Measurements from ENCODE around the gene PLAAT2.

PLAAT2 gene

GRCh38 chr11:63563201-63564055 is at the start of gene PLAAT2:
TSS of gene PLAAT2 (minus strand) at chr11:63563379. CDS start at chr11:63563324, 55 bp downstream.
- POLR2A ChIA-PET, result no interaction called here
- DNase-seq (ENCODE audit: low read depth, low spot score), result no peak
- CTCF ChIA-PET, result interaction anchor here (1.5 kb wide), 1 partner anchor 10 kb away, joined by 3 read pairs; no protein-coding TSS in a partner anchor
- TF ChIP-seq CTCF (IDR thresholded peaks at IDR 0.05; ENCODE audit: insufficient read depth, low read length, missing control alignments), result no peak
- H3K4me3 ChIP-seq (ENCODE audit: low read depth, low read length), result no peak within 1 kb of the TSS

DNA sequence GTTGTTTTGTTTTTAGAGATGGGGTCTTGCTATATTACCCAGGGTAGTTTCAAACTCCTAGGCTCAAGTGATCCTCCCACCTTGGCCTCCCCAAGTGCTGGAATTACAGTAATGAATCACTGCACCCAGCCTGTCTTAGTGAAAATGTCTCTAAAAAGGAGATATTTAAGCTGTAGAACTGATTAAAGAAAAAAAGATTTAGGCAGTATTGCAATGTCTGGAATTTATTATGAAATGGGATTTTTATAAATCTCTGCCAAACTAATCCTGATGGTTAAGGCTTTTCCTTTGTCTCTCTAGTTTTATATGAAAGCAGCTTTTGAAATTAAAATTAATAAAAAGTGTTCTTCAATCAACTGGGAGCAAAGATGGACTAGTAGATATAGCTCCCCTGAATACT is 49.0 kb upstream of the PLAAT2 start:
- POLR2A ChIA-PET, result no interaction called here
- H3K4me3 ChIP-seq (ENCODE audit: low read depth, low read length), result no peak overlapping the region

GRCh38 chr11:63611395-63611747 is 48.2 kb upstream of the PLAAT2 start:
- no peak overlapping the region for H3K4me3 ChIP-seq (ENCODE audit: low read depth, low read length)
- CTCF ChIA-PET, result no interaction called here
- no peak for TF ChIP-seq CTCF (IDR thresholded peaks at IDR 0.05; ENCODE audit: insufficient read depth, low read length, missing control alignments)
- POLR2A ChIA-PET, result no interaction called here
- DNase-seq (ENCODE audit: low read depth, low spot score), result no peak

More for the DNA sequence above, 49.0 kb upstream of the PLAAT2 start:
- CTCF ChIA-PET, result no interaction called here
- TF ChIP-seq CTCF (IDR thresholded peaks at IDR 0.05; ENCODE audit: insufficient read depth, low read length, missing control alignments), result no peak
- DNase-seq (ENCODE audit: low read depth, low spot score), result no peak

GRCh38 chr11:63610604-63611394 is 47.6 kb upstream of the PLAAT2 start:
- no peak overlapping the region for H3K4me3 ChIP-seq (ENCODE audit: low read depth, low read length)
- no peak for TF ChIP-seq CTCF (IDR thresholded peaks at IDR 0.05; ENCODE audit: insufficient read depth, low read length, missing control alignments)
- no peak for DNase-seq (ENCODE audit: low read depth, low spot score)
- POLR2A ChIA-PET, result no interaction called here
- CTCF ChIA-PET, result no interaction called here

DNA sequence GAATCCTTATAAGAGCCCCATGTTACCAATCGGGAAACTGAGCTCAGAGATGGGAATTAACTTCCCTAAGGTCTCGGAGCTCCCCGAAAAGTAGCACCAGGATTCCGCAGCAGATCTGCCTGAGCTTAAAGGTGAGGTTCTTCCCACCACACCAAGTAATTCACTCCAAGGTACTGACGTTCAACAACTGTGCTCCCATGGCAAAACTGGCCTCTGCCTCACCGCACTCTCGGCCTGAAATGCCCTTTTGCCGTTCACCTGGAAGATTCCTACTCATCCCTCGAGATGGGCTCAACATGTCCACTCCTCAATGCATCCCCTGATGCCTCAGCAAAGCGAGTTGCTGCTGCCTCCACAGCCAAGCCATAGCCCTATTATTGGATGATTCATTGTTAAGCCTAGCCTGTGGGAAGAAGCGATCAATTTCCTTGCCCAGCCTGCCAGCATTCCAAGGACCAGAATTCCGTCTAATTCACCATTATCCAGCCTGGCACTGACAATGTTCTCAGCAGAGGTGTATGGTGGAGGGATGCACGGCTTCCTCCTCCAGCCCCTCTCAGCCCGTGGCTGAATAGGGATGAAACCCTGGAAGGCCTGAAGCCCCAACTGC is 46.9 kb upstream of the PLAAT2 start:
- TF ChIP-seq CTCF (IDR thresholded peaks at IDR 0.05; ENCODE audit: insufficient read depth, low read length, missing control alignments), result no peak
- CTCF ChIA-PET, result interaction anchor here (1.0 to 2.2 kb wide), 3 partner anchors 16 to 131 kb away, joined by 5 to 11 read pairs (median 6); no protein-coding TSS in a partner anchor
- POLR2A ChIA-PET, result no interaction called here
- no peak for DNase-seq (ENCODE audit: low read depth, low spot score)
- H3K4me3 ChIP-seq (ENCODE audit: low read depth, low read length), result no peak overlapping the region

GRCh38 chr11:63609536-63609935 is 46.4 kb upstream of the PLAAT2 start:
- ChIA-PET POLR2A (no interaction called here), CTCF (interaction anchor here (1.0 to 2.2 kb wide), 3 partner anchors 16 to 130 kb away, joined by 5 to 11 read pairs (median 6); no protein-coding TSS in a partner anchor)
- no peak overlapping the region for H3K4me3 ChIP-seq (ENCODE audit: low read depth, low read length)
- no peak for DNase-seq (ENCODE audit: low read depth, low spot score)
- no peak for TF ChIP-seq CTCF (IDR thresholded peaks at IDR 0.05; ENCODE audit: insufficient read depth, low read length, missing control alignments)

Measured in AG04449 (cell line).